Right atrium auricular region (tissue), 2 donors: ENCODE data around the gene SNAI1. TPM values are rescaled to one million over a fixed set of nuclear protein-coding genes. Genes with fewer than 3 reads are reported as not detected.

Source experiments
- DNase-seq: peaks from one replicate; pipeline ENCODE4 v3.0.0-alpha.2; 2019; ENCODE audit warnings: low spot score
- H3K27ac ChIP-seq, 2 donors: fragments of 200-600 bp; sonication (generic); 1 replicate in 1 of 2; 2 replicates in 1 of 2; pipeline ENCODE4 v1.5.1; 2016 to 2019
- H3K27me3 ChIP-seq, 2 donors: fragments of 200-600 bp; sonication (generic); one replicate each; pipeline versions ENCODE4 v1.5.1 to v1.6.0; 2017 to 2019
- H3K36me3 ChIP-seq: fragments of 200-600 bp; sonication (generic); one replicate; pipeline ENCODE4 v1.5.1; 2016
- H3K4me1 ChIP-seq, 2 donors: fragments of 200-600 bp; sonication (generic); one replicate each; pipeline versions ENCODE4 v1.5.1 to v1.6.0; 2017 to 2019
- H3K4me3 ChIP-seq, 2 donors: fragments of 200-600 bp; sonication (generic); 1 replicate in 1 of 2; 2 replicates in 1 of 2; pipeline ENCODE4 v1.5.1; 2017 to 2019; ENCODE audit warnings: mild to moderate bottlenecking in 1 of 2, moderate library complexity in 1 of 2
- H3K9me3 ChIP-seq, 2 donors: fragments of 200-600 bp; sonication (generic); one replicate each; pipeline ENCODE4 v1.5.1; 2019
- CTCF ChIP-seq, 2 donors: fragments of 200-600 bp; sonication (generic); IDR thresholded peaks; one replicate each; pipeline ENCODE4 v1.5.1; 2019; ENCODE audit warnings: antibody characterized with exemption in 2 of 2
- total RNA-seq, 2 donors: library from RNA; depleted of rRNA; stranded (reverse); fragments of >200 nt; gene quantifications; one replicate each; pipeline ENCODE4 v1.1.0, GENCODE V29; 2016

The SNAI1 gene
- total RNA-seq, 2 donors from 2014 or later, result 4.3 to 4.4 TPM

GRCh38 chr20:49978685-49979029 is 4.1 kb upstream of the SNAI1 start:
- H3K27ac ChIP-seq, result no peak overlapping the region
- H3K4me1 ChIP-seq, result peaks cover 0 to 33% of the 10 kb centered on the region in 2 donors
- no peak for TF ChIP-seq CTCF (IDR thresholded peaks at IDR 0.05)
- no peaks in the 10 kb centered on the region for H3K27me3 ChIP-seq
- no peaks in the 10 kb centered on the region for H3K36me3 ChIP-seq
- no peaks in the 10 kb centered on the region for H3K9me3 ChIP-seq
- no peak for DNase-seq
- no peak overlapping the region for H3K4me3 ChIP-seq

- Histone ChIP-seq H3K4me3 (peak overlapping the region in 1 of 2 donors; percentile 36), H3K36me3 (no peaks in the 10 kb centered on the region), H3K27me3 (no peaks in the 10 kb centered on the region), H3K4me1 (peaks cover 0 to 39% of the 10 kb centered on the region in 2 donors), H3K9me3 (no peaks in the 10 kb centered on the region), H3K27ac (no peak overlapping the region)
- DNase-seq, result no peak
- peak; percentile 100 for TF ChIP-seq CTCF (IDR thresholded peaks at IDR 0.05)
These were observed 3.5 kb upstream of the SNAI1 start for GRCh38 chr20:49979030-49979832.

GRCh38 chr20:49980140-49981008 is 2.4 kb upstream of the SNAI1 start:
- Histone ChIP-seq H3K36me3 (no peaks in the 10 kb centered on the region), H3K4me3 (no peak overlapping the region), H3K4me1 (peaks cover 0 to 50% of the 10 kb centered on the region in 2 donors), H3K9me3 (no peaks in the 10 kb centered on the region), H3K27me3 (no peaks in the 10 kb centered on the region), H3K27ac (no peak overlapping the region)
- DNase-seq, result no peak
- no peak for TF ChIP-seq CTCF (IDR thresholded peaks at IDR 0.05)

- H3K4me3 ChIP-seq, result no peak overlapping the region
- no peaks in the 10 kb centered on the region for H3K36me3 ChIP-seq
- no peak for DNase-seq
- no peak for TF ChIP-seq CTCF (IDR thresholded peaks at IDR 0.05)
- peak overlapping the region in 1 of 2 donors; percentile 71 for H3K27ac ChIP-seq
- H3K27me3 ChIP-seq, result no peaks in the 10 kb centered on the region
- H3K9me3 ChIP-seq, result no peaks in the 10 kb centered on the region
- H3K4me1 ChIP-seq, result peaks cover 0 to 61% of the 10 kb centered on the region in 2 donors
These were observed 1.3 kb upstream of the SNAI1 start for GRCh38 chr20:49981218-49982071.

- DNase-seq, result no peak
- Histone ChIP-seq H3K9me3 (no peaks in the 10 kb centered on the region), H3K27ac (peak overlapping the region; percentile 71 to 82), H3K36me3 (no peaks in the 10 kb centered on the region), H3K4me3 (peak overlapping the region; percentile 22 to 62), H3K4me1 (peaks cover 0 to 67% of the 10 kb centered on the region in 2 donors), H3K27me3 (no peaks in the 10 kb centered on the region)
- no peak for TF ChIP-seq CTCF (IDR thresholded peaks at IDR 0.05)
These were observed 771 bp upstream of the SNAI1 start for GRCh38 chr20:49982072-49982345.
